Measurements from ENCODE around the gene CTDSP2. TPM values are rescaled to one million over a fixed set of nuclear protein-coding genes. Genes with fewer than 3 reads are reported as not detected.

CTDSP2 gene
- total and polyA plus RNA-seq, 10 of the 15 experiments (the other 5 are each of a cell fraction or from before 2014, with no cell fraction given) = 17.3 to 98.2 (median 54.1) TPM

GRCh38 chr12:57810450-57810849, 36.1 kb downstream of the CTDSP2 start:
- no peaks in the 10 kb centered on the region for H3K79me2 ChIP-seq (ENCODE audit: control insufficient read depth, insufficient read depth, low read length)
- H3K9ac ChIP-seq (ENCODE audit: control insufficient read depth, insufficient read depth, low read length) = no peak overlapping the region
- no peaks in the 10 kb centered on the region for H3K9me3 ChIP-seq (replicated peaks; ENCODE audit: control insufficient read depth, insufficient read depth, low read length)
- TF ChIP-seq EGR1 (IDR thresholded peaks at IDR 0.05; ENCODE audit: borderline replicate concordance in 1 of 2, low read depth in 2 of 2, low read length in 2 of 2) (no peak), TARDBP (IDR thresholded peaks at IDR 0.05; ENCODE audit: borderline replicate concordance) (no peak), ZNF207 (IDR thresholded peaks at IDR 0.05; ENCODE audit: borderline replicate concordance) (no peak), CBX5 (IDR thresholded peaks at IDR 0.05; ENCODE audit: low read depth) (no peak), NR2F1 (conservative IDR thresholded peaks at IDR 0.05) (no peak), USF2 (IDR thresholded peaks at IDR 0.05; ENCODE audit: borderline replicate concordance, low read depth, low read length) (no peak), NRF1 (conservative IDR thresholded peaks at IDR 0.05; ENCODE audit: low read depth, low read length) (no peak), TBL1XR1 (IDR thresholded peaks at IDR 0.05; ENCODE audit: low read depth, low read length) (no peak), JUND (IDR thresholded peaks at IDR 0.05; ENCODE audit: low read depth, low read length) (no peak)
- TF ChIP-seq, protein P1, sequence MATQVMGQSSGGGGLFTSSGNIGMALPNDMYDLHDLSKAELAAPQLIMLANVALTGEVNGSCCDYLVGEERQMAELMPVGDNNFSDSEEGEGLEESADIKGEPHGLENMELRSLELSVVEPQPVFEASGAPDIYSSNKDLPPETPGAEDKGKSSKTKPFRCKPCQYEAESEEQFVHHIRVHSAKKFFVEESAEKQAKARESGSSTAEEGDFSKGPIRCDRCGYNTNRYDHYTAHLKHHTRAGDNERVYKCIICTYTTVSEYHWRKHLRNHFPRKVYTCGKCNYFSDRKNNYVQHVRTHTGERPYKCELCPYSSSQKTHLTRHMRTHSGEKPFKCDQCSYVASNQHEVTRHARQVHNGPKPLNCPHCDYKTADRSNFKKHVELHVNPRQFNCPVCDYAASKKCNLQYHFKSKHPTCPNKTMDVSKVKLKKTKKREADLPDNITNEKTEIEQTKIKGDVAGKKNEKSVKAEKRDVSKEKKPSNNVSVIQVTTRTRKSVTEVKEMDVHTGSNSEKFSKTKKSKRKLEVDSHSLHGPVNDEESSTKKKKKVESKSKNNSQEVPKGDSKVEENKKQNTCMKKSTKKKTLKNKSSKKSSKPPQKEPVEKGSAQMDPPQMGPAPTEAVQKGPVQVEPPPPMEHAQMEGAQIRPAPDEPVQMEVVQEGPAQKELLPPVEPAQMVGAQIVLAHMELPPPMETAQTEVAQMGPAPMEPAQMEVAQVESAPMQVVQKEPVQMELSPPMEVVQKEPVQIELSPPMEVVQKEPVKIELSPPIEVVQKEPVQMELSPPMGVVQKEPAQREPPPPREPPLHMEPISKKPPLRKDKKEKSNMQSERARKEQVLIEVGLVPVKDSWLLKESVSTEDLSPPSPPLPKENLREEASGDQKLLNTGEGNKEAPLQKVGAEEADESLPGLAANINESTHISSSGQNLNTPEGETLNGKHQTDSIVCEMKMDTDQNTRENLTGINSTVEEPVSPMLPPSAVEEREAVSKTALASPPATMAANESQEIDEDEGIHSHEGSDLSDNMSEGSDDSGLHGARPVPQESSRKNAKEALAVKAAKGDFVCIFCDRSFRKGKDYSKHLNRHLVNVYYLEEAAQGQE (IDR thresholded peaks at IDR 0.05; ENCODE audit: low read depth, low read length) = no peak
- H3K4me1 ChIP-seq (ENCODE audit: control insufficient read depth, insufficient read depth, low read length) = no peaks in the 10 kb centered on the region
- in situ Hi-C loops (cut with MboI) (no loop called here), intact Hi-C loops (cut with micrococcal nuclease; ENCODE audit: unreplicated experiment) (no loop called here)
- no peak for ATAC-seq
- 90% methylated on average over 5 of the region's 5 CpGs for WGBS (ENCODE audit: insufficient coverage, insufficient replicate concordance, low lambda C conversion rate, missing lambda C conversion rate)
- ChIA-PET SMC1A (ENCODE audit: uncharacterized antibody, unreplicated experiment) (no interaction called here), POLR2A (interaction anchor here (0.6 kb wide), 1 partner anchor 10 kb away, joined by 3 read pairs; no protein-coding TSS in a partner anchor), CTCF (interaction anchor here (0.9 to 1.0 kb wide), 3 partner anchors 10 to 46 kb away, joined by 3 to 4 read pairs (median 3); partner anchors contain the start of gene TSFM), RAD21 (ENCODE audit: unreplicated experiment) (no interaction called here)
- no peaks in the 10 kb centered on the region for H3K27me3 ChIP-seq (replicated peaks in 1 of 2; ENCODE audit: control insufficient read depth in 2 of 2, insufficient read depth in 2 of 2, low read length in 1 of 2)
- H4K20me1 ChIP-seq (ENCODE audit: control insufficient read depth, insufficient read depth) = no peaks in the 10 kb centered on the region
- no peak overlapping the region for H2AFZ ChIP-seq (ENCODE audit: control insufficient read depth, low read depth, low read length)
- no peak for DNase-seq (ENCODE audit: low read depth, low spot score)
- no peak for FAIRE-seq
- H3K27ac ChIP-seq (ENCODE audit: control insufficient read depth, insufficient read depth) = no peak overlapping the region
- no peak overlapping the region for H3K4me2 ChIP-seq (ENCODE audit: control insufficient read depth, insufficient read depth)
- BruUV-seq (replicated peaks) = no TSS peak
- no peaks in the 10 kb centered on the region; a peak in 2 of 4 replicates for H3K36me3 ChIP-seq (ENCODE audit: control insufficient read depth in 2 of 2, insufficient read depth in 2 of 2, low read length in 1 of 2)
- no peak overlapping the region for H3K4me3 ChIP-seq
